Stimulated activated CD8-positive, alpha-beta memory T cell treated with anti-CD3 and anti-CD28 coated beads, Interleukin-7, amount 100 ng/mL, for 48 hours (primary cell): ENCODE measurements around the gene MEF2A.
"Not testable (repeated sequence)": the region's sequence is repeated elsewhere in the genome, so short reads cannot be mapped to it uniquely, and the experiment has no call there.

Experiments
- DNase-seq, 2 donors: peaks; one replicate each; pipeline ENCODE4 v3.0.0-alpha.2; 2020; ENCODE audit warnings: low read depth in 1 of 2; ENCODE audit errors: extremely low read depth in 1 of 2

The MEF2A gene

GRCh38 chr15:99644913-99645542 lies 79.2 kb downstream of the MEF2A start:
- no peak for DNase-seq

GRCh38 chr15:99645543-99645935 lies 79.8 kb downstream of the MEF2A start:
- DNase-seq = no peak

GRCh38 chr15:99645951-99646350 lies 80.2 kb downstream of the MEF2A start:
- DNase-seq = no peak

GRCh38 chr15:99651023-99651807 lies 85.4 kb downstream of the MEF2A start:
- no peak for DNase-seq

- no peak for DNase-seq
Measured at GRCh38 chr15:99656205-99656604, 90.4 kb downstream of the MEF2A start.

- no peak for DNase-seq
Measured at GRCh38 chr15:99657996-99658395, 92.2 kb downstream of the MEF2A start.

GRCh38 chr15:99662903-99663302 lies 97.1 kb downstream of the MEF2A start:
- no peak for DNase-seq

- DNase-seq = not testable (repeated sequence)
Measured at GRCh38 chr15:99666073-99666472, 100.3 kb downstream of the MEF2A start.

GRCh38 chr15:99668533-99669182 lies 102.9 kb downstream of the MEF2A start:
- no peak for DNase-seq

- DNase-seq = no peak
Measured at GRCh38 chr15:99669250-99669649, 103.5 kb downstream of the MEF2A start.

GRCh38 chr15:99671926-99672635 lies 106.3 kb downstream of the MEF2A start:
- no peak for DNase-seq

GRCh38 chr15:99673111-99673510 lies 107.3 kb downstream of the MEF2A start:
- DNase-seq = no peak

GRCh38 chr15:99674279-99674678 lies 108.5 kb downstream of the MEF2A start:
- DNase-seq = no peak

- DNase-seq = no peak
Measured at GRCh38 chr15:99677540-99678134, 111.9 kb downstream of the MEF2A start.

- no peak for DNase-seq
Measured at GRCh38 chr15:99680276-99680675, 114.5 kb downstream of the MEF2A start.

GRCh38 chr15:99681990-99682389 lies 116.2 kb downstream of the MEF2A start:
- no peak for DNase-seq

GRCh38 chr15:99682455-99682854 lies 116.7 kb downstream of the MEF2A start:
- no peak for DNase-seq

- DNase-seq = no peak
Measured at GRCh38 chr15:99683000-99683670, 117.4 kb downstream of the MEF2A start.

GRCh38 chr15:99686290-99686689 lies 120.5 kb downstream of the MEF2A start:
- DNase-seq = no peak

- DNase-seq = no peak
Measured at GRCh38 chr15:99692825-99693224, 127.0 kb downstream of the MEF2A start.
